Jurkat, Clone E6-1 (cell line): Measurements from ENCODE around the gene ACTR3C. TPM values are rescaled to one million over a fixed set of nuclear protein-coding genes. Genes with fewer than 3 reads are reported as not detected.

Experiments used
- DNase-seq: peaks from one replicate; pipeline ENCODE4 v3.0.0-alpha.2; 2011; ENCODE audit warnings: low read depth, low spot score
- H3K4me3 ChIP-seq: 2 replicates; pipeline ENCODE4 v1.5.1; 2011; ENCODE audit warnings: mild to moderate bottlenecking, low read length, control low read depth, moderate library complexity
- polyA plus RNA-seq: library from polyadenylated mRNA; unstranded; fragments of >200 nt; gene quantifications from one replicate; pipeline ENCODE4 v1.2.1, GENCODE V29; 2012; ENCODE audit warnings: missing spikeins; ENCODE audit not compliant: insufficient read length, insufficient read depth

ACTR3C gene
- polyA plus RNA-seq: 7.5 TPM

- H3K4me3 ChIP-seq: peak within 1 kb of the TSS; percentile 77
- DNase-seq: peak; percentile 68
Measured at GRCh38 chr7:150322833-150323681, at the start of gene ACTR3C, which contains the start of gene LRRC61. Gene ACTR3C, minus strand, starts transcription at chr7:150323545. Its CDS starts 28,249 bp downstream, at chr7:150295296. Gene LRRC61, plus strand, starts transcription at chr7:150323355. Its CDS starts 13,507 bp downstream, at chr7:150336862.

GRCh38 chr7:150372271-150373048 lies 49.1 kb upstream of the ACTR3C start:
- DNase-seq: no peak
- no peak overlapping the region for H3K4me3 ChIP-seq

- no peak overlapping the region for H3K4me3 ChIP-seq
- DNase-seq: no peak
Measured at GRCh38 chr7:150371996-150372270, 48.6 kb upstream of the ACTR3C start.

GRCh38 chr7:150371131-150371995 lies 48.0 kb upstream of the ACTR3C start:
- no peak for DNase-seq
- H3K4me3 ChIP-seq: no peak overlapping the region

GRCh38 chr7:150370612-150371071 lies 47.3 kb upstream of the ACTR3C start:
- H3K4me3 ChIP-seq: peak overlapping the region; percentile 97
- DNase-seq: no peak

GRCh38 chr7:150369748-150370501 lies 46.6 kb upstream of the ACTR3C start:
- no peak for DNase-seq
- peak overlapping the region; percentile 97 for H3K4me3 ChIP-seq

- DNase-seq: no peak
- H3K4me3 ChIP-seq: peak overlapping the region; percentile 97
Measured at GRCh38 chr7:150368884-150369747, 45.8 kb upstream of the ACTR3C start.

GRCh38 chr7:150368096-150368883 lies 44.9 kb upstream of the ACTR3C start, which contains the start of gene REPIN1:
Gene REPIN1, plus strand, starts transcription at chr7:150368822. Its CDS starts 890 bp downstream, at chr7:150369712.
- DNase-seq: no peak
- H3K4me3 ChIP-seq: peak within 1 kb of the TSS; percentile 97

- peak; percentile 91 for DNase-seq
- H3K4me3 ChIP-seq: peak overlapping the region; percentile 97
Measured at GRCh38 chr7:150367677-150368095, 44.3 kb upstream of the ACTR3C start.

- no peak overlapping the region for H3K4me3 ChIP-seq
- DNase-seq: no peak
Measured at GRCh38 chr7:150365673-150366398, 42.5 kb upstream of the ACTR3C start.

GRCh38 chr7:150365194-150365593 lies 41.8 kb upstream of the ACTR3C start:
- no peak overlapping the region for H3K4me3 ChIP-seq
- no peak for DNase-seq

- peak overlapping the region; percentile 13; the same call in 1 of the 2 replicates for H3K4me3 ChIP-seq
Measured at GRCh38 chr7:150363872-150364271, 40.5 kb upstream of the ACTR3C start.

GRCh38 chr7:150363370-150363769 lies 40.0 kb upstream of the ACTR3C start:
- peak overlapping the region; percentile 13; the same call in 1 of the 2 replicates for H3K4me3 ChIP-seq
- peak; percentile 85 for DNase-seq

More at GRCh38 chr7:150363872-150364271, 40.5 kb upstream of the ACTR3C start:
- DNase-seq: peak; percentile 66

GRCh38 chr7:150361807-150362621 lies 38.7 kb upstream of the ACTR3C start:
- no peak for DNase-seq
- no peak overlapping the region for H3K4me3 ChIP-seq

GRCh38 chr7:150361402-150361801 lies 38.1 kb upstream of the ACTR3C start:
- DNase-seq: no peak
- H3K4me3 ChIP-seq: no peak overlapping the region
